SK-N-SH (cell line): ENCODE results near the gene ZNF746.

Experiments used
- CHD2 ChIP-seq: fragments of 150-350 bp; IDR thresholded peaks from 2 replicates; pipeline ENCODE4 v1.6.1; 2018; ENCODE audit warnings: low read length; ENCODE audit not compliant: partially characterized antibody
- SIN3A ChIP-seq: IDR thresholded peaks from 2 replicates; pipeline ENCODE4 v1.6.1; 2012; ENCODE audit warnings: low read depth, mild to moderate bottlenecking, low read length, moderate library complexity, borderline replicate concordance
- TAF1 ChIP-seq: IDR thresholded peaks from 2 replicates; pipeline ENCODE4 v1.6.1; 2012; ENCODE audit warnings: low read depth, mild to moderate bottlenecking, low read length, moderate library complexity, borderline replicate concordance
- TEAD4 ChIP-seq: IDR thresholded peaks from 2 replicates; pipeline ENCODE4 v1.4.0; 2012; ENCODE audit warnings: mild to moderate bottlenecking, borderline replicate concordance; ENCODE audit not compliant: insufficient read depth
- USF1 ChIP-seq: IDR thresholded peaks from 2 replicates; pipeline ENCODE4 v1.4.0; 2012; ENCODE audit warnings: low read depth, borderline replicate concordance
- TF ChIP-seq, protein P1 (sequence below): fragments of 200-600 bp; sonication (generic); IDR thresholded peaks from 2 replicates; pipeline ENCODE4 v1.6.1; 2017; ENCODE audit warnings: antibody characterized with exemption, mild to moderate bottlenecking, moderate library complexity
- TF ChIP-seq, protein P2 (sequence below): IDR thresholded peaks from 2 replicates; pipeline ENCODE4 v1.4.0; 2012; ENCODE audit warnings: low read depth

GRCh38 chr7:149442924-149443323 is 54.7 kb downstream of the ZNF746 start:
- TF ChIP-seq, protein P1, sequence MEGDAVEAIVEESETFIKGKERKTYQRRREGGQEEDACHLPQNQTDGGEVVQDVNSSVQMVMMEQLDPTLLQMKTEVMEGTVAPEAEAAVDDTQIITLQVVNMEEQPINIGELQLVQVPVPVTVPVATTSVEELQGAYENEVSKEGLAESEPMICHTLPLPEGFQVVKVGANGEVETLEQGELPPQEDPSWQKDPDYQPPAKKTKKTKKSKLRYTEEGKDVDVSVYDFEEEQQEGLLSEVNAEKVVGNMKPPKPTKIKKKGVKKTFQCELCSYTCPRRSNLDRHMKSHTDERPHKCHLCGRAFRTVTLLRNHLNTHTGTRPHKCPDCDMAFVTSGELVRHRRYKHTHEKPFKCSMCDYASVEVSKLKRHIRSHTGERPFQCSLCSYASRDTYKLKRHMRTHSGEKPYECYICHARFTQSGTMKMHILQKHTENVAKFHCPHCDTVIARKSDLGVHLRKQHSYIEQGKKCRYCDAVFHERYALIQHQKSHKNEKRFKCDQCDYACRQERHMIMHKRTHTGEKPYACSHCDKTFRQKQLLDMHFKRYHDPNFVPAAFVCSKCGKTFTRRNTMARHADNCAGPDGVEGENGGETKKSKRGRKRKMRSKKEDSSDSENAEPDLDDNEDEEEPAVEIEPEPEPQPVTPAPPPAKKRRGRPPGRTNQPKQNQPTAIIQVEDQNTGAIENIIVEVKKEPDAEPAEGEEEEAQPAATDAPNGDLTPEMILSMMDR, result no peak
- TF ChIP-seq TAF1, result no peak
- TF ChIP-seq CHD2, result no peak
- TF ChIP-seq, protein P2, sequence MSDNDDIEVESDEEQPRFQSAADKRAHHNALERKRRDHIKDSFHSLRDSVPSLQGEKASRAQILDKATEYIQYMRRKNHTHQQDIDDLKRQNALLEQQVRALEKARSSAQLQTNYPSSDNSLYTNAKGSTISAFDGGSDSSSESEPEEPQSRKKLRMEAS, result no peak
- no peak for TF ChIP-seq SIN3A
- TF ChIP-seq TEAD4, result no peak
- TF ChIP-seq USF1, result no peak
